Prostate gland (tissue), 2 donors: ENCODE measurements around the gene KSR2.

Source experiments
- POLR2A ChIP-seq: fragments of 450-650 bp; IDR thresholded peaks from one replicate; pipeline ENCODE4 v1.6.1; 2016; ENCODE audit warnings: antibody characterized with exemption, mild to moderate bottlenecking
- POLR2AphosphoS5 ChIP-seq: sonication (generic); formaldehyde crosslinking; IDR thresholded peaks from one replicate; pipeline ENCODE4 v1.6.1; 2017; ENCODE audit warnings: antibody characterized with exemption
- TF ChIP-seq, protein P1 (sequence below), 4 experiments: fragments of 200-600 bp in 2 of 4; fragments of 450-650 bp in 2 of 4; sonication (generic) in 2 of 4; IDR thresholded peaks; 1 replicate in 3 of 4; 2 replicates in 1 of 4; pipeline ENCODE4 v1.5.1; 2016 to 2019; ENCODE audit warnings: antibody characterized with exemption in 4 of 4, mild to moderate bottlenecking in 2 of 4, moderate library complexity in 2 of 4

DNA sequence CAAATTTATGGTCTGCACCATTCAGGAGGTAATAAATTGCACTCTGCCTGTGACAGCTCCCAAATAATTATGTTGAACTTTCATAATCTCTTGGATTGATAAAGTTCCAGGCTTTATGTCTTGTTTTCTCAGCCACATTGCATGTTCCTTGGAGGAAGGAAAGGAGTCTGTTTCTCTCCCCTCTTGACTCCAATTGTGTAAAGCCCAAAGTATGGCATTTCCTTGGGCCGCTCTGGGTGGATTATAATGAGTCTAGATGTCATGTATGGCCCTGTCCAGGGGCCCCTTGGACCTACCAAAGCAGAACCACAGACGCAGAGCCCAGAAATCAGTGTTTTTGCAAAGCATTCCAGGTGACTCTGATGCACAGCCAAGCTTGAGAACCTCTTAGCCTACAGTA lies 160.8 kb downstream of the KSR2 start:
- TF ChIP-seq, protein P1, sequence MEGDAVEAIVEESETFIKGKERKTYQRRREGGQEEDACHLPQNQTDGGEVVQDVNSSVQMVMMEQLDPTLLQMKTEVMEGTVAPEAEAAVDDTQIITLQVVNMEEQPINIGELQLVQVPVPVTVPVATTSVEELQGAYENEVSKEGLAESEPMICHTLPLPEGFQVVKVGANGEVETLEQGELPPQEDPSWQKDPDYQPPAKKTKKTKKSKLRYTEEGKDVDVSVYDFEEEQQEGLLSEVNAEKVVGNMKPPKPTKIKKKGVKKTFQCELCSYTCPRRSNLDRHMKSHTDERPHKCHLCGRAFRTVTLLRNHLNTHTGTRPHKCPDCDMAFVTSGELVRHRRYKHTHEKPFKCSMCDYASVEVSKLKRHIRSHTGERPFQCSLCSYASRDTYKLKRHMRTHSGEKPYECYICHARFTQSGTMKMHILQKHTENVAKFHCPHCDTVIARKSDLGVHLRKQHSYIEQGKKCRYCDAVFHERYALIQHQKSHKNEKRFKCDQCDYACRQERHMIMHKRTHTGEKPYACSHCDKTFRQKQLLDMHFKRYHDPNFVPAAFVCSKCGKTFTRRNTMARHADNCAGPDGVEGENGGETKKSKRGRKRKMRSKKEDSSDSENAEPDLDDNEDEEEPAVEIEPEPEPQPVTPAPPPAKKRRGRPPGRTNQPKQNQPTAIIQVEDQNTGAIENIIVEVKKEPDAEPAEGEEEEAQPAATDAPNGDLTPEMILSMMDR (IDR thresholded peaks at IDR 0.05), result no peak
- no peak for TF ChIP-seq POLR2A
- TF ChIP-seq POLR2AphosphoS5, result no peak
